ENCODE data around the gene GDF9. TPM values are rescaled to one million over a fixed set of nuclear protein-coding genes. Genes with fewer than 3 reads are reported as not detected.

The GDF9 gene
- total RNA-seq, 1 experiment from 2014 or later, result 0.94 TPM

DNA sequence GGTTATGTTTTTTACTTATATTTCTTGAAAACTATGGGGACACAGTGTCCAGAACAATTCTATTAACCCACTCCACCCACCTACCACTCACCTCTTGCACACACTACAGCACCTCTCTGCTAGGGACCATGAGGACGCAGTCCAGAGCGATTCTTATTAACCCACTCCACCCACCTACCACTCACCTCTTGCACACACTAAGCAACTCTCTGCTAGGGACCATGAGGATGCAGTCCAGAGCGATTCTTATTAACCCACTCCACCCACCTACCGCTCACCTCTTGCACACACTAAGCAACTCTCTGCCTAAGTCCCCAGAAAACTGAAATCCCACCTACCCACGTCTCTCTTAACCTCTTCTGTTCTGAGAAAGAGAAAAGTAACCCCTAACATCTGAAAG, 33.7 kb downstream of the GDF9 start:
- no peak for DNase-seq
- Mint-ChIP-seq H3K9me3 (ENCODE audit: low read depth, unreplicated experiment) (no peaks in the 10 kb centered on the region), H3K4me3 (ENCODE audit: low read depth, unreplicated experiment) (no peak overlapping the region), H3K27me3 (ENCODE audit: unreplicated experiment) (no peaks in the 10 kb centered on the region), H3K27ac (ENCODE audit: unreplicated experiment) (no peak overlapping the region), H3K36me3 (ENCODE audit: insufficient read depth, unreplicated experiment) (peaks cover 30% of the 10 kb centered on the region), H3K4me1 (ENCODE audit: low read depth, unreplicated experiment) (peaks cover 22% of the 10 kb centered on the region)
- TF ChIP-seq, protein P1, sequence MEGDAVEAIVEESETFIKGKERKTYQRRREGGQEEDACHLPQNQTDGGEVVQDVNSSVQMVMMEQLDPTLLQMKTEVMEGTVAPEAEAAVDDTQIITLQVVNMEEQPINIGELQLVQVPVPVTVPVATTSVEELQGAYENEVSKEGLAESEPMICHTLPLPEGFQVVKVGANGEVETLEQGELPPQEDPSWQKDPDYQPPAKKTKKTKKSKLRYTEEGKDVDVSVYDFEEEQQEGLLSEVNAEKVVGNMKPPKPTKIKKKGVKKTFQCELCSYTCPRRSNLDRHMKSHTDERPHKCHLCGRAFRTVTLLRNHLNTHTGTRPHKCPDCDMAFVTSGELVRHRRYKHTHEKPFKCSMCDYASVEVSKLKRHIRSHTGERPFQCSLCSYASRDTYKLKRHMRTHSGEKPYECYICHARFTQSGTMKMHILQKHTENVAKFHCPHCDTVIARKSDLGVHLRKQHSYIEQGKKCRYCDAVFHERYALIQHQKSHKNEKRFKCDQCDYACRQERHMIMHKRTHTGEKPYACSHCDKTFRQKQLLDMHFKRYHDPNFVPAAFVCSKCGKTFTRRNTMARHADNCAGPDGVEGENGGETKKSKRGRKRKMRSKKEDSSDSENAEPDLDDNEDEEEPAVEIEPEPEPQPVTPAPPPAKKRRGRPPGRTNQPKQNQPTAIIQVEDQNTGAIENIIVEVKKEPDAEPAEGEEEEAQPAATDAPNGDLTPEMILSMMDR (IDR thresholded peaks at IDR 0.05; ENCODE audit: unreplicated experiment), result no peak
- CTCF ChIA-PET, result no interaction called here
- intact Hi-C loops (cut with micrococcal nuclease; ENCODE audit: unreplicated experiment), result no loop called here
- no TSS peak for BruUV-seq (replicated peaks)

DNA sequence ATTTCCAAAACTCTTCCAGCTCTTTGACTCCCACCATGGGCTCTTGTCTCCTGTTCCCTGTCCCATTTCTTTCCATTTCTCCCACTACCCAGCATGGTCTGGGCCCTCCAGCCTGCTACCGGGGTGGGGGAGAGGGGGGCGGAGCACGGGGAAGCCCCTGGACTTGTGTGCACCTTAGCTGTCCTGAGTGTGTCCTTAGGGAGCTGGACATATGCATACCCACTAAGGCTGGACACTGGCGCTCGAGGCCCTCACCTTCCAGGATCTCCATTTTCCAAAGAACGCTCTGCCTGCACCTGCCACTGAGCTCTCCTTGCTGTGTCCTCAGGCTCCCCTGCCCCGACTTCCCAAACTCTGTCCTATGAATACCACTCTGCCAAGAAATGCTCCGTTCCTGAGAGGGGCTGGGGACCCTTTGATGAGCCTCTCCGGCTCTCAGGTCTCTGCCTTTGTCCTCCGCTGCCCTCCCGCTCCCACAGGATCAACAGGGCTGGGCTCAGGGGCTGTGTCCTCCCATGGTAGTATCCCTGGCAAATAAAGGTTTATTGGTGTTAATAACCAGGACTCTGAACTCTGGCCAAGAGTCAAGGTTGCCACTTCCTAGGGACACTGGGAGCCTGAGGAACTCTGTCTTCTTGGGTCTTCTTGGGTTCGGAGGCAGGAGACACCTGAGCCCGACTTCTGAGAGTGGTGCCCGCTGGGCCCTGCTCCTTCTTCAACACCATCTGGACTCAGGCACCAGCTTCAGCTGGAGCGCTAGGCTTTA, 35.0 kb downstream of the GDF9 start:
- no peaks in the 10 kb centered on the region for H3K9me3 Mint-ChIP-seq (ENCODE audit: low read depth, unreplicated experiment)
- H3K27me3 Mint-ChIP-seq (ENCODE audit: unreplicated experiment), result no peaks in the 10 kb centered on the region
- intact Hi-C loops (cut with micrococcal nuclease; ENCODE audit: unreplicated experiment), result no loop called here
- TF ChIP-seq, protein P1 (IDR thresholded peaks at IDR 0.05; ENCODE audit: unreplicated experiment), result no peak
- peaks cover 35% of the 10 kb centered on the region for H3K36me3 Mint-ChIP-seq (ENCODE audit: insufficient read depth, unreplicated experiment)
- BruUV-seq (replicated peaks), result TSS peak; percentile 62
- no peak for DNase-seq
- H3K27ac Mint-ChIP-seq (ENCODE audit: unreplicated experiment), result peak overlapping the region; percentile 79
- CTCF ChIA-PET, result interaction anchor here (1.1 kb wide), 1 partner anchor 32 kb away, joined by 4 read pairs; no protein-coding TSS in a partner anchor
- peak overlapping the region; percentile 95 for H3K4me3 Mint-ChIP-seq (ENCODE audit: low read depth, unreplicated experiment)
- peaks cover 19% of the 10 kb centered on the region for H3K4me1 Mint-ChIP-seq (ENCODE audit: low read depth, unreplicated experiment)

DNA sequence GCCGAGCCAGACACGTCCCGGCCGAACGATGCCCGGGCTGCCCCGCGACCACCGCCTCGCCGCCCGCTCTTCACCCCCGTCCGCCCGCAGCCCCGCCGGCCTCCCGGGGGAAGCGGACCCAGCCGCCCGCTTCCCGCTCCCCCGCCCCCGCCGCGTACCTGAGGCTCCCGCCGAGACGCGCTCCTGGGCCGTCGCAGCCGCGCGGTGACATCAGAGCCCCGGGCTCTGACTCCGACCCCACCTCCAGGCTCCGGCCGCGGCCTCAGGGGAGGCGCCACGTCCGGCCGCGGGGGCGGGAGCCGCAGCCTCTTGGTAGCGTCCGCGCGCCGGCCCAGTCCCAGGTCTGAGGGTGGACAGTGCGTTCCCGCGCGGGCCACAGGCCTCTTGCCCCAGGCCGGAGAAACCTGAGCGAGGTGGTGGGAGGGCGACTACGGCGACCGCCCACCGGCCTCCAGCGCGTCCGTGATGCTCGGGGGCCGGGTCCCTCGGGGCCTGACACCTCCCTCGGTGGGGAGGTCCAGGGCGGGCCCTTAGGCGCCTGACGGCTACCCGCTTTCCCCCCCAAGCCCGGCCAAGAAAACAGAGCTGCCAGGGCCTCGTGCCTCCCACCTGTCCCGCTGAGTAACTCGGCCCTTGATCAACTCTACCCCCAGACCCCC, 35.7 kb downstream of the GDF9 start, which contains the start of gene SHROOM1:
Gene SHROOM1, minus strand, starts transcription at position 212 of the 659 bp plus-strand sequence. CDS start 4,507 bp downstream, outside the sequence.
- Mint-ChIP-seq H3K4me3 (ENCODE audit: low read depth, unreplicated experiment) (peak within 1 kb of the TSS; percentile 95), H3K9me3 (ENCODE audit: low read depth, unreplicated experiment) (no peaks in the 10 kb centered on the region), H3K4me1 (ENCODE audit: low read depth, unreplicated experiment) (peaks cover 19% of the 10 kb centered on the region), H3K27ac (ENCODE audit: unreplicated experiment) (peak within 1 kb of the TSS; percentile 79), H3K27me3 (ENCODE audit: unreplicated experiment) (no peaks in the 10 kb centered on the region), H3K36me3 (ENCODE audit: insufficient read depth, unreplicated experiment) (peaks cover 35% of the 10 kb centered on the region)
- no TSS peak for BruUV-seq (replicated peaks)
- TF ChIP-seq, protein P1 (IDR thresholded peaks at IDR 0.05; ENCODE audit: unreplicated experiment), result no peak
- DNase-seq, result peak; percentile 83
- CTCF ChIA-PET, result interaction anchor here (1.1 to 3.2 kb wide), 2 partner anchors 33 to 53 kb away, joined by 4 to 23 read pairs; no protein-coding TSS in a partner anchor
- intact Hi-C loops (cut with micrococcal nuclease; ENCODE audit: unreplicated experiment), result no loop called here

DNA sequence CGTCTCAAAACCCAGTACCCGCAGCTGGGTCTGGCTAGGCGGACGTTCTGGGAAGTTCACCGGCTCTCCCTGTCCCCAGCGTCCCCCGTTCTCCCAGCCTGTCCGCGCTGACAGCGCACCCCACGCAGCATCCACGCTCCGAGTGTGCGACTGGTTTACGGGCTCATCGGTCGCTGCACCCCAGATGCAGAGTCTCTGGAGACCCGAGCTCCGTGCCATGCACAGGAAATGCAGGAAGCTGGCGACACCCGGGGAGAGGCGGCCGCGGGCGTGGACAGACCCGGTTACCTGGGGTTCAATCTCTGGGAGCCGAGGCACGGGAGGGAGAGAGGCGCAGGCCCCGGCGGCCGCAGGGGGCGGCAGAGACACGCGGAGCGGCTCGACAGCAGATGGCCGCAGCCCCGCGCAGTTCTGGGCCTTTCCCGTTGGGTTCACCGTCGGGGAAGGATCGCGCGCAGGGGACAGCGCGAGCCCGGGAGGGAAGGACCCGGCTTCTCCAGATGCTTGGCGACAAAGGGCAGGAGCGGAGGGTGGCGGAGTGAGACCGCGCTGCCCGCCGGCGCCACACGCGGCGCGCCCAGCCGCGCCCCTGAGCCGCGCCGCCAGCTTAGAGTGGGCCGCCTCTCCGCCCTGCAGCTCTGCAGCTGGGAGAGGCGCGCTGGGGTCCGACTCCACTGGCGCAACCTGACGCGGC, 36.4 kb downstream of the GDF9 start:
- peak; percentile 93 for DNase-seq
- CTCF ChIA-PET, result interaction anchor here (0.8 to 3.2 kb wide), 4 partner anchors 15 to 58 kb away, joined by 3 to 23 read pairs (median 4); no protein-coding TSS in a partner anchor
- BruUV-seq (replicated peaks), result no TSS peak
- Mint-ChIP-seq H3K9me3 (ENCODE audit: low read depth, unreplicated experiment) (no peaks in the 10 kb centered on the region), H3K27me3 (ENCODE audit: unreplicated experiment) (no peaks in the 10 kb centered on the region), H3K27ac (ENCODE audit: unreplicated experiment) (peak overlapping the region; percentile 78), H3K4me3 (ENCODE audit: low read depth, unreplicated experiment) (peak overlapping the region; percentile 95), H3K4me1 (ENCODE audit: low read depth, unreplicated experiment) (peaks cover 19% of the 10 kb centered on the region), H3K36me3 (ENCODE audit: insufficient read depth, unreplicated experiment) (peaks cover 35% of the 10 kb centered on the region)
- intact Hi-C loops (cut with micrococcal nuclease; ENCODE audit: unreplicated experiment), result loop anchor here (2.0 to 10.0 kb wide), 2 partner anchors 53 to 245 kb away; no protein-coding TSS in a partner anchor
- TF ChIP-seq, protein P1 (IDR thresholded peaks at IDR 0.05; ENCODE audit: unreplicated experiment), result peak; percentile 91

All from Calu3 (cell line).